Suppressor macrophage treated with lipopolysaccharide for 1 hour (primary cell): Measurements from ENCODE around the gene AVEN.

Experiments used
- DNase-seq, 3 donors: peaks; one replicate each; pipeline ENCODE4 v3.0.0-alpha.2; 2020 to 2022

Gene AVEN

DNA sequence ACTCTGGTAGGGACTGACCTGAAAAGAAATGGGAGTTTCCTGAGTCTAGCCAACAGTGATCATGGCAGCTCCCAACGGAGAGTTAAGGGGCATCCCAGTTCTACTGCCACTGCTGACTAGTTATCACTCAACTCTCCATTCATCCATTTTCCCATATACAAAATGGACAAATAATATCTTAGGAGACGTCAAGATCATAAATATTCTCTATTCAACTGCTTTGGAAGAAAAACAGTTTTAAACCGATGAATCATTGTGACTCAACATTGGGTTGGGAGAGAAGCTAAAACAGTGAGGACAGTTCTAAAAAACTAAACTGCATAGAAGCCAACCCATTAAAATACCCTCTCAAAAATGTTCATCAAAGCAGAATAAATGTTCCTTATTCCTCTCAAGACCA, 128.3 kb downstream of the AVEN start:
- DNase-seq, result no peak

GRCh38 chr15:33908406-33908805, 130.6 kb downstream of the AVEN start:
- no peak for DNase-seq

DNA sequence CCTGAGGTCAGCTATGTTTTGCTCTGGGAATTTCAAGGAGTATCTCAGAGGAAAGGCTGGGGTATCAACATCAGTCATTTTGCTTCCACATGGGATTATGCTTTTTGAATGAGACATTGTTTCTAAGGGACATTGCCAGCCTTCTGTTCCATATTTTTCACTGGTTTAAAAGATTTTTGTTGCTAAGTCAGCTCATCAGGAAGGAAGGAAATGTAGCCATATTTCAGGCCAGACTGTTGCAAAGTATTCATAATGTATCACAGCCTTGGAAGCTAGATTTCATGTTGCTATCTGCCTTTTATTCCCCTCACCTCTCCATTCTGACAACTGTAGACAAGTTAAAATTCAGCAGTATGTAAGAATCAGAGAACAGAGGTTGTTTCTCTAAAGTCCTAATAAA, 131.7 kb downstream of the AVEN start:
- DNase-seq, result no peak

GRCh38 chr15:33903661-33904060, 135.3 kb downstream of the AVEN start:
- DNase-seq, result no peak

DNA sequence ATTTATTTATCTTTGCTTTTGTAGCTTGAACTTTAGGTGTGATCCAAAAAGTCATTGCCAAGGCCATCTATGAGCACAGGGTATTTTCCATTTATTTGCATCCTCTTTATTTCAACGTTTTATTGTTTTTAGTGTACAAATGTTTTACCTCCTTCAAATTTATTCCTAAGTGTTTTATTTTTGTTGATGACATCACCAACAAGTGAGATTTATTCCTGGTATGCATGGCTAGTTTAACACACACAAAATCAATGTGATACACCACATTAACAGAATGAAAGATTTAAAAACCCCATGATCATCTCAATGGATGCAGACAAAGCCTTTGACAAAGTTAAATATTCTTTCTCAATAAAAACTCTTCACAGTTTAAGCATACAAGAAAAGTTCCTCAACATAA, 137.0 kb downstream of the AVEN start:
- no peak for DNase-seq

DNA sequence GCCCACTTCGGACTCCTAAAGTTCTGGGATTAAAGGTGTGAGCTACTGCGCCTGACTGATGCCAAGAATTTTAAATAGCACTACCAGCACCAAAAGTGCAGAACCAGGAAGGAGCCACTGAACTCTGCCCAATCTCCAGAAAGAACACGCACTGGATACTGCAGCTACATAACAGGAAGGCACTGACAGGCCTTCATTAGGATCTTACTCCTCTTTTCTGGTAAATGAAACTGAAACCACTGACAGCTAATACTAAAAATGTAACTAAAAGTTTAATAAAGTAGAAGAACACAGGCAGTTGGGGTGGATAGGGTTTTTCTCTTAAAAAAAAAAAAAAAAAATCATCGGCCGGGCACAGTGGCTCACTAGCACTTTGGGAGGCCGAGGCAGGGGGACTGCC, 144.8 kb downstream of the AVEN start:
- peak in 1 of 3 donors; percentile 28 for DNase-seq

GRCh38 chr15:33888176-33888575, 150.8 kb downstream of the AVEN start:
- no peak for DNase-seq

DNA sequence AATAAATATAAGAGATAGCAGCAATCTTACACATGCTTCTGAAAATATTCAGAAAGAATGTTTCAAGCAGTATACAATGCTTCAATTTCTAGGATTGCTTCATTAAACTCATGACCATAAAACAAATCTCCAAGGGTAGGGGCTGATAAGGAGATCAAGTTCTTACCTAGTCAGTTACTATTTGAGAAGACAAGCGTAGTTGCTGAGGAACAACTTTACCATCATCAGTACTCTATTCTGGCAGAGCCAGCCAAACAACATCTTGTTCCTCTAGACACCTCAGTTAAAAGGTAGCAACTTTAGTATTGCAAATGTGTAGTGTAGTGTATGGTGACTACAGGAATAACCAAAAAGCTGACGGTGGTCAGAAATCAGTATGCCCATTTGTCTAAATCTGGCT, 156.1 kb downstream of the AVEN start:
- no peak for DNase-seq

- no peak for DNase-seq
Observed at GRCh38 chr15:33874156-33874555, 164.8 kb downstream of the AVEN start.

DNA sequence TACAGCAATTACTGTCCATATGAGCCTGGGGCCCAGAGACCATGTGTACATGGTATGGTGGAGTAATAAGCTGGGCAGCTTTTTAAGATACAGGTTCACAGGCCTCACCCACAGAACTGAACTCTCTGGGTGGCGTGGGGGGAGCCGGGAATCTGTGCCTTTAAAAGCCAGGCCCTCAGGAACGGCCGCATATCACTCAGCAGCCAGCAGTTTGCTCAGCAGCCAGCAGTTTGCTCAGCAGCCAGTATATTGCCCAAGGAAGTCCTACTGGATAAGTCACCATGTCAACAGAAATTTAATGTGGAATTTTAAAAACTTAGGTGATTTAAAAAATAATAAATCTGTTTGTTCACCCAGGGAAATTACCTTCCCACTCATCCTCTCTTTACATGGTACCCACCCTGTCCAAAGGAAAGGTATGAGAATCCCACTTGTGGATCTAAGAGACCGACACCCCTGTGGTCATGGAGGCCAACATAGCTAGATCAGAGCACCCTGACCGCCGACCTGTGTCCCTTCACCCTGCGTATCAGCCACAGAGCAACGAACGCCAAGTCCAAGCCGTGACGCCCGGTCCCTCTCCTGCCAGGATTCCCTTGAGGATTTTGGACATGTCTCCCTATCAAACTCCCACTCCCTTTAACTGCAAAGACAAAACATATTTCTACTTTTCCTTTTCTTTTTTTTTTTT, 166.4 kb downstream of the AVEN start:
- no peak for DNase-seq

- no peak for DNase-seq
Observed at GRCh38 chr15:33871980-33872379, 167.0 kb downstream of the AVEN start.

GRCh38 chr15:33866101-33866737, 172.8 kb downstream of the AVEN start:
- no peak for DNase-seq

GRCh38 chr15:33865416-33865815, 173.6 kb downstream of the AVEN start:
- no peak for DNase-seq

GRCh38 chr15:33864360-33865075, 174.5 kb downstream of the AVEN start:
- no peak for DNase-seq

- DNase-seq, result no peak
Observed at GRCh38 chr15:33860754-33861153, 178.2 kb downstream of the AVEN start.

DNA sequence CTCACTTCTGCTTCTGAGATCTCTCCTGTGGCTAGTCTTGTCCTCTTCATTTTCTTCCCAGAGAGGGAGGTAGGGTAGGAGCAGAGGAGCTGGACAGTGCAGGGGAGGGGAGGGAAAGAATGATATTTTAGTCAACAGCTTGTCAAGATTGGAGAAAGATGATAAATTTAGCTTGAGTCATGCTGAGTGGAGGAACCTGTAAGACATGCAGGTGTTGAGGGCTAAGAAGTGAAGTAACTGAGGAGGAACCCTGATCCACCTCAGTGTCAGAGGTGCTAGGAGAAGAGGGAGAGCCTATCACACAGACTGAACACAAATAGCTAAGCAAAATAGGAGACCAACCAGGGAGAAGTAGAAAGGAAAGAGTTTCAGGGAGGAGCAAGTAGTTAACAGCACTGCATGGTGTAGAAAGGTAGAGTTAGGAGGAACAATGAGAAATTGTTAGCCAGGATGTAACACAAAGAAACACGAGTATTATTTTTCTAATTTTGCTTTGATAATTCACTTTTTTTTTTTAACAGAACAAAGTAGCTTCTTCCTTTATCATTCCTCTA, 178.9 kb downstream of the AVEN start:
- no peak for DNase-seq

- DNase-seq, result no peak
Observed at GRCh38 chr15:33858836-33859235, 180.2 kb downstream of the AVEN start.

DNA sequence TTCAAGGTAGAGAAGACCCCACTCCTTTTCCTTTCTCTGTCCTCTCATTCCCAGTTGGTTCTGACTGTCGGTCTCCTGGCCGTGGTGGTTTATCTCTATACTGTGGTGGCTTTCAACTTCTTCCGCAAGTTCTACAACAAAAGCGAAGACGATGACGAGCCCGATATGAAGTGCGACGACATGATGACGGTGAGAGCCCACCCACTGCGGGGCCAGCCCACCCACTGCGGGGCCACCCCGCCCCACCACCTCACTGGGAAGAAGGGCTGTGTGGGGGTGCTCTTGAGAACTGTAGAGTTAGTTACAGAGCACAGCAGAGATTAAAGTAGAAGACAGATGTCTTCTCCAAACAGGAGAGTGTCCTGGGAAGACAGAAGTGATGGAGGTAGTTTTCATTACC, 181.3 kb downstream of the AVEN start:
- no peak for DNase-seq

- DNase-seq, result no peak
Observed at GRCh38 chr15:33852570-33852969, 186.4 kb downstream of the AVEN start.

DNA sequence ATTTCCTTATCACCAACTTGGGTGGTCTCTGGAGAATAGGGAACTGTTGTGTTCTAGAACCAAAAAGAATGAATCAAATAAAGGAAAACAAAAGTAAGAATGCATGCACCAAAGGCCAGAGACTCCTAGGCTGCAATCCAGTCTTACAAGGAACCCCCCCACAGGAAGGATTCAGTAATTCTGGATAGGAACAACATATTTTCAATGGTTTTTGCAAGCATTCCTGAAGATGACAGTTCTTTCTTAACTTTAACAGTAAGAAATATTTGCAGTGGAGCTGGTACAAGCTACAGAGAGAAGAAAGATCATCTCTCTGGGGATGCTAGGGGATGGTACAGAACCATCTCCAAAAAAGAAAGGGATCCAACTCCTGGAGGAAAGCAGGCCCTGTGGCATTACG, 186.9 kb downstream of the AVEN start:
- DNase-seq, result no peak

DNA sequence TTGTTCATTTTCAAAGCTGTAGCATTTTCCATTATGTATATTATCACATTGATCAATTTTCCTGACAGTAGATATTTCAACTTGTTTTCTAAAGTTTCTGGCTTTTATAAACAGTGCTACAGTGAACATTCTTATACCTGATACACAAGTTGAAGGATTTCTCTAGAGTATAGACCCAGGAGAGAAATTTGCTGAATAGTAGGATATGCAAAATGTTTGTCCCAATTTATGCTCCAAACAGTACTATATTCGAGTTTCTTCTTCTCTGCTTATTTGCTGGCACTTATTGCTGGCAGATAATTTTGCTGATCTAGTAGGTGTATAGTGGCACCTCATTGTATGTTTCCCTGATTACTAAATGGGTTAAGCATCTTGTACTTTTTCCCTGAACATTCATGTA, 187.9 kb downstream of the AVEN start:
- no peak for DNase-seq

DNA sequence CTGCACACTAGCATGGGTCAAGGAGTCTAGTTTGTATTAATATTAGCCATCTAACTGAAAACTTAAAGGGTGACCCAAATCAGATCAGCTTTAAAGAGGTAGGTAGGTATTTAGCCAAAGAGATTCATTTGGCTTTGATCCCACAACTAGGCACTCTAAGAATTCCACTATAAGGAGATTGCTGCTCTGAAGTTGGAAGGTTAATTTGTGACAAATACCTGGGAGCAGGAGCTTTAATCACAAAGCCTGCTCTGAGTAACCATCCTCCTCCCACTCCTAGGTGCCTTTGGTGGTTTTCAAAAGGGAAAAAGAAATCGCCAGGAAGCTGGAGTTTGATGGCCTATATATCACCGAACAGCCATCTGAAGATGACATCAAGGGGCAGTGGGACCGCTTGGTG, 191.0 kb downstream of the AVEN start:
- no peak for DNase-seq

DNA sequence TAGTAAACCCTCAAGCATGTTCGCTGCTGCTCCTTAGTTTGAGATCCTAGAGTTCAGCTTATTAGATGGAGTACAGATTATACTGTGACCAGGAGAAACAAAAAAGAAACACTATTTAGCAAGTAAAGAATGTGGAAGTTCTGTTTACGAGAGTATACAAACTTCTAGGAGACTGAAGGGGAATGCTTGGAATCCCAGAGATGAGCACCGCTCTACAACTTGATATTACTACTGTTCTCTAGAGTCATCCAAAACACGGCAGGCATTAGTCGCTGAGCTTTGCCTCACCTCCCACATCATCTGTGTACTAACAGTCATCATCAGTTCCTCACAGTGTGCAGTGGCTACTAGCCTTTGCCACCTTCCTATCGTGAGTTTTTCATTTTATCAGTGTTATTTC, 192.1 kb downstream of the AVEN start:
- no peak for DNase-seq

DNA sequence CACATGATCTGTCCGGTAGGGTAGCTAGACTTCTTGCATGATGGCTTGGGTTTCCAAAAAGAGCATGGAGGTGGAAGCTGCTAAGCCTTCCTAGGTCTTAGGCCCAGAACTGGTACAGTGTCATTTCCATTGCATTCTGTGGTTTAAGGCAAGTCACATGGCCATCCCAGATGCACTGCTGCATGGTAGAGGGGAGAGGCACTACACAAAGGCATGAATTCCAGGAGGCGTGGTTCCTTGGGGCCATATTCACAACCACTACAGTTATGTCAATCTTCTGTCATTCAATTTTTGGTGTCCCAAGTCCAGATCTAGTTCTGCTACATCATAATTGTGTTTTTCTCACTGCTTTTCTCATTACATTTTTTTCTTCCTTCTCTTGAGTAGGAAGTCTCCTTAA, 192.9 kb downstream of the AVEN start:
- no peak for DNase-seq
